CD4-positive, alpha-beta T cell treated with Interleukin-15 for 4 hours (primary cell): ENCODE measurements around the gene ATG16L1.

ENCODE experiments used
- DNase-seq: peaks from one replicate; pipeline ENCODE4 v3.0.0-alpha.2; 2020; ENCODE audit warnings: low spot score

The ATG16L1 gene

GRCh38 chr2:233227346-233227978, 24.0 kb upstream of the ATG16L1 start:
- DNase-seq, result no peak

DNA sequence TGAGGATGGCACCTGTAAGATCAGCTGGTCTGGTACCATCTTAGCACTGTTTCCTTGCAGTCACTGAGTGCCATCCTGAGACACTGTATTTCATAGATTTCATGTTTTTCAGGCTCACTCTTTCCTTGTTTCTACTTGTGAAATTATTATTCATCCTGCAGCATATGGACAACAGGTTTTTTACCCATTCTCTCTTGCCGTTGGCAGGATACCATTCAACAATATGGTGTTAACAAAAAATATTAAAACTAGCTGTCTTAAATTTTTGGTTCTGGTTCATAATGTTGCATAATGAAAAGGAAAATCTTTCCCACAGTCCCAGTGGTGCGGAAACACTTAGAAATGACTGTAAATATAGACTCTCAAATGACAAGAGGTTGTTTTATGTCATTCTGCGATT, 23.1 kb upstream of the ATG16L1 start:
- no peak for DNase-seq

DNA sequence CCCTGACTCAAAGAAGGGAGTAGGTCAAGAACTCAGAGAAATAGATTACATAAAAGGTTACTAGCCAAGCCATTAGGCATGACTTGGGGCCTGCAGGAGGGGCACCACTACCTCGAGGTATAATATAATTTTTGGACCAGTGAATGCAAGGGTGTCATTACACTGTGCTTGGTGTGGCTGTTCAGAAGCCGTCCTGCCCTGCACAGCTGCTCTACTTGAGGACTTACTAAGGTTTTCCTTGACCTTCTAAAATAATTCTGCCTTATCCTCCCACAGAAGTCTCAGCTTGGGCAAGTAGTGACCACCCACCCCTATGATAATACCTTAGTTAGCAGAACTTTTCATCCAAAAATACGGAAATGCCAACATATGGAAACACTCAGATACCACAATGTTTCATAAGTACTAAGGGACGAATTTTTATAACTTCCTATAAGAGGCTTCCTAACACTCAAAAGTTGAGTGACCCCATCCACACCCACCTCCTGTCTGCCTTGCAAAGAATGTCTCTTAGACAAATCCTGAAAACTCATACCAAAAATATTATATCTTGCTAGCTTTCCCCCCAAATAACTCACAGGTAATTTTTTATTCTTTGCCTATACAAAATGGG, 17.7 kb upstream of the ATG16L1 start:
- DNase-seq, result no peak

GRCh38 chr2:233234264-233234663, 17.2 kb upstream of the ATG16L1 start:
- no peak for DNase-seq

- no peak for DNase-seq
These were observed 16.5 kb upstream of the ATG16L1 start for GRCh38 chr2:233234996-233235395.

DNA sequence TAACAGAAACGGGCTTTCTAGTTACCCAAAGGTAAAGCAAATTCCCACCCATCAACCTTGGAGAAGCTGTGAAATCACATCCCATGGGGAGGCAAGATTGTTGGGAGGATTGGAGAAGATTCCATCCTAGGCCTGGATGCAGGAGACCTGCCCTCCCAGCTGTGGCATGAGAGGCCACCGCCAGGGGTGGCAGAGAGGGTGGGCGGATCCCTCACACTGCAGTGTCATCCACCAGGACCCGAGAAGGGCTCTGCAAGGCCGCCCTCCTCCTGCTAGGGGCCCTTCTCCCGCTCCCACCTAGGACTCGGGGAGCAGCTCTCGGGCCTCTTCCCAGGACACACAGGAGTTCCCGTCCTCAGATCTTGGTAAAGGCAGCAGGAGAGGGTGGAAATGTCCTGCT, 15.5 kb upstream of the ATG16L1 start:
- DNase-seq, result no peak

GRCh38 chr2:233236820-233237589, 14.5 kb upstream of the ATG16L1 start:
- no peak for DNase-seq

GRCh38 chr2:233240897-233241296, 10.6 kb upstream of the ATG16L1 start:
- peak; percentile 79 for DNase-seq

GRCh38 chr2:233241803-233242202, 9.7 kb upstream of the ATG16L1 start:
- no peak for DNase-seq

DNA sequence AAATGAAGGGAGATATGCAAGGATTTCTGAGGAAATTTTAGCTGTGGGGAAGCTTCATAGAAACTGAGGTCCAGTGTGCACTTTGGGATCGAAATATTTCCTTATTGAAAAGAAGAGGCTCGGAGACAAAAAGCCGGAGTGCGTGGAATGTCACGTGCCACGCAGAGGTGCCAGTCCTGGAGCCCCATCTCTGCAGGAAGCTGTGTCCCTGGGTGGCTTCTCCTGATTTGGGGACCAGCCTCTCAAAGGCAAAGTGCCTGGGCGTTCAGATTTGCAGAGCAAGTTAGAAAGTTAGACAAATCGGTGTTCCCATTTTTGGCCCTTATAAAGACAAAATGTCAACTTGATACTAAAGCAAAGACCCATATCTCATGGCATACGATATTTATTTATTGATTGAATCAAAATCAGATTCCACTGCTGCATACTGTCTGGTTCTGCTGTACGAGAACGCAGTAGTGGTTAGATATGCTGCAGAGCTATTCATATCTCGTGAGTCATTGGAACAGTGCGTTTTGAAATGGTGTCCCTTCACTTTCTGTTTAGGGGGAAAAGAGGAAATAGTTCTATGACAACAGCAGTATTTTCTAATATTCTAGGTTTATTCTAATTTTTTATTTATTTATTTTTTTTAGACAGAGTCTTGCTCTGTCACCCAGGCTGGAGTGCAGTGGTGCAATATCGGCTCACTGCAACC, 9.1 kb upstream of the ATG16L1 start:
- peak; percentile 39 for DNase-seq

DNA sequence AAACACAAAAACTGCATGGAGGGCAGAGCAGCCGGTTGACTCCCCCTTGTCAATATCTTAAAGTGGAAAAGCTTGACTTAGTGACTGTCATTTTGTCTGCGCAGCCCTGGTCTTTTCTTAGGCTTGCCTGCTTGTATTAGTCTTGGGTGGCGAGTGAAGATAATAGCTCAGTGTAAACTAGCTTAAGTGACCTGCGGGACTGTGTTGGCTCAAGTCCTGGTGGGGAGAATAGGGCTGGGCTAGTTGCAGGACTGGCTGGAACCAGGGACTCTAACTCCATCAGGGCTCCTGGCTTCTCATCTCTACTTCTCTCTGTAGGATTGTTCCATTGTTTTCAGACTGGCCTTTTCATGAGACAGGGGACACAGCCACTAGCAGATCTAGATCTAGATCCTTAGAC, 8.1 kb upstream of the ATG16L1 start:
- DNase-seq, result no peak

- no peak for DNase-seq
These were observed 6.7 kb upstream of the ATG16L1 start for GRCh38 chr2:233244818-233245217.

DNA sequence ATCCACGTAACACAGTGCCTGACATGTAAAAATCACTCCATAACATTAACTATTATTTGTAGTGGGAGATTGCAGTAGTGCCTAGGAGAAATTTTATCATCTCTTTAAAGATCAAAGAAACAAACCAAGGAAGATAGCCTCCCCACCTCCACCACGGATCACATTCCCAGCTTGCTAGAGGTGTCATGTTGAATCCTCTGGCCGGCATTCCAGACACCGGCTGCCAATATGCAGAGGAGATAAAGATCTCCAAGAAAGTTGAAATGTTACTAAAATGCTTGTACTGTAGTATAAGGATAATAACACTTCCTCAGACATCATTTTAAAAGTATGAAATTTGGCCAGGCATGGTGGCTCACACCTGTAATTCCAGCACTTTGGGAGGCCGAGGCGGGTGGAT, 6.1 kb upstream of the ATG16L1 start:
- DNase-seq, result no peak

DNA sequence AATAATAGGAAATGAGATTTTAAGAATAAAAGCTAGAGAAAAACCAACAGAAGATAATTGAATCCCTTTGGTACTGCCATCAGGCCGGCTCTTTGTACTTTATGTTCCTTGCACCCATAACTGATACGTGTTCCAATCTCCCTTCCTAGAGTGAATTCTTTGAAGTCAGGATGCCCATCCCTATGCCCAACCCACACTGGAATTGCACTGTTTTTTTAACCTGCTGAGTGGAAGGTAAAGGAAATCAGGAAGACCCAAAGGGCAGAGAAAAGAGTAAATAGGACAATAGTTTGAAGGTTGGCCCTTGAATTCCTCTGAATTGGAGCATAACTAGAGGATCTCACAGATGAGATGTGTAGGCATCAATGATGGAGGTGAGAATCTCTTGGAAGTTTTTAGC, 4.4 kb upstream of the ATG16L1 start:
- DNase-seq, result no peak

DNA sequence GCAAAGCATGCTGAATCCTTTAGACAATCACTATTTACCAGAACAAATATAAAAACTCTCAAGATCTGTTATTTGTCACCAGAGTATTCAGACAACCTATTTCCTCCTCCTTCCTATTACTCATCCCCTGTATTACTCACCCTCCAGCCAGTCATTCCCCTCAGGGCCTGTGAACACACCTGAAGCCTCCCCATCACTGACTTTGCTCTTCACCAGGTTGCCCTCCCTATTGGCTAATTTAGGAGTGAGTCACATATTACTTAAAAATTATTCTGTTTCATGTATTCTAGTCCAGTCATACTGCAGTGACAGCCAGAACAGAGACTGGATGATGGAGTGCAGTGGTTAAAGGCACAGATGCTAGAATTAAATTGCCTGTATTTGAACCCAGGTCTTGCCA, 3.7 kb upstream of the ATG16L1 start:
- peak; percentile 91 for DNase-seq

GRCh38 chr2:233248999-233249398, 2.5 kb upstream of the ATG16L1 start:
- DNase-seq, result no peak

- no peak for DNase-seq
These were observed 905 bp upstream of the ATG16L1 start for GRCh38 chr2:233250568-233250967.

- no peak for DNase-seq
These were observed 528 bp upstream of the ATG16L1 start for GRCh38 chr2:233250985-233251305.

DNA sequence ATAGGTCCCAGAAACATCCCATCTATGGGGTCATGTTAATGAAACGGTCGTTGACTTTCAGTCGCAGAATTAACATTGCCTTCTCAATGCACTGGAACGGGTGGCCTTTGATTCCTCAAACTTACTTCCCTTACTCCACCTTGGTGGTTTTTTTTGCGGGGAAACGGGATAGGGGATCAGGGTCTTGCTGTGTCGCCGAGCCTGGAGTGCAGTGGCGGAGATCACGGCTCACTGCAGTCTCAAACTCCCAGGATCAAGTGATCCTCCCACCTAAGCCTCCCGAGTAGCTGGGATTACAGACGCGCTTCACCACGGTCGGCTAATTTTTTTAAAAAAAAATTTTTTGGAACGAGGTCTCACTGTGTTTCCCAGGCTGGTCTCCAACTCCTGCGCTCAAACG, 754 bp downstream of the ATG16L1 start:
- DNase-seq, result no peak

- no peak for DNase-seq
These were observed 3.7 kb downstream of the ATG16L1 start for GRCh38 chr2:233255151-233255550.

DNA sequence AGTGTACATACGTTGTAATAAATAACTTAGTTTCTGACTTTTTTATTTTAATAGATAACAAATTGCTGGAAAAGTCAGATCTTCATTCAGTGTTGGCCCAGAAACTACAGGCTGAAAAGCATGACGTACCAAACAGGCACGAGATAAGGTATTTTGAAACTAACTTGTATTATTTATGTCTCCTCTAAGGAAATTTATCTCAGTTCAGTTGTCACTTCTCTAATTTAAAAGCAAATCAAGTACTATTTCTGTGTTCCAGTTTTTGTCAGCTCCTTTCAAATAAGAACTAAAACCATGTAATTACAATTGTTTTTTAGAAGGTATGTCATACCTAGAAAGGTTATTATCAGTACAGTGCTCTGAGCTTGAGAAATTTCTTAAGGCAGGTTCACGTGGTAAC, 4.6 kb downstream of the ATG16L1 start:
- no peak for DNase-seq

- no peak for DNase-seq
These were observed 6.7 kb downstream of the ATG16L1 start for GRCh38 chr2:233258211-233258610.

GRCh38 chr2:233259730-233260129, 8.3 kb downstream of the ATG16L1 start:
- DNase-seq, result no peak
